ENCODE results near the gene AGBL1. TPM values are rescaled to one million over a fixed set of nuclear protein-coding genes. Genes with fewer than 3 reads are reported as not detected.

AGBL1 gene
- total RNA-seq, 1 experiment from 2014 or later = not detected

GRCh38 chr15:86616771-86617170 lies 537.1 kb downstream of the AGBL1 start:
- no peaks in the 10 kb centered on the region for H4K20me1 ChIP-seq (ENCODE audit: control insufficient read depth, insufficient read depth, insufficient read length)
- no peak overlapping the region for H2AK5ac ChIP-seq (ENCODE audit: insufficient read length, low read length)
- no peak overlapping the region for H2BK5ac ChIP-seq (ENCODE audit: insufficient read length, low read length)
- H3K4me1 ChIP-seq (ENCODE audit: insufficient read depth, low read length) = peaks cover under 1% of the 10 kb centered on the region; the same call in 1 of the 2 replicates
- H2BK15ac ChIP-seq (ENCODE audit: low read depth, low read length) = no peak overlapping the region
- H3K14ac ChIP-seq (ENCODE audit: insufficient read depth, low read length) = no peak overlapping the region
- H2BK120ac ChIP-seq (ENCODE audit: low read depth, low read length, poor library complexity, severe bottlenecking) = no peak overlapping the region
- H3K4ac ChIP-seq (ENCODE audit: low read depth, low read length) = no peak overlapping the region
- H4K8ac ChIP-seq (replicated peaks; ENCODE audit: insufficient read length, low read depth, low read length) = no peak overlapping the region
- no peak overlapping the region for H2BK20ac ChIP-seq (ENCODE audit: low read depth, low read length, poor library complexity, severe bottlenecking)
- TF ChIP-seq CTCF (conservative IDR thresholded peaks at IDR 0.05) = no peak
- DNase-seq = no peak
- no peak overlapping the region for H3K23ac ChIP-seq (ENCODE audit: insufficient read length, low read depth, low read length)
- Mint-ChIP-seq H3K27ac (no peak overlapping the region), H3K4me3 (no peak overlapping the region), H3K4me1 (peaks cover 30 to 36% of the 10 kb centered on the region in 2 experiments), H3K9me3 (no peaks in the 10 kb centered on the region; a peak in 1 of 5 replicates), H3K36me3 (ENCODE audit: insufficient read depth in 1 of 3, low read depth in 3 of 3) (peaks cover 0 to 8% (median 8%) of the 10 kb centered on the region in 3 experiments; a peak in 5 of 7 replicates), H3K27me3 (ENCODE audit: low read depth) (no peaks in the 10 kb centered on the region)
- H3T11ph ChIP-seq (ENCODE audit: low read length) = no peak overlapping the region
- H3K18ac ChIP-seq (ENCODE audit: insufficient read length, low read depth, low read length) = no peak overlapping the region
- H4K5ac ChIP-seq (ENCODE audit: insufficient read length, low read depth, low read length) = no peak overlapping the region
- H3K79me2 ChIP-seq (ENCODE audit: insufficient read depth, low read length) = no peaks in the 10 kb centered on the region
- no CpG with 5 or more reads among the region's 1 CpG for WGBS (ENCODE audit: extremely low coverage, insufficient read length, low lambda C conversion rate)
- H3K4me2 ChIP-seq (ENCODE audit: insufficient read depth, insufficient read length, low read length) = no peak overlapping the region
- H3K23me2 ChIP-seq (ENCODE audit: insufficient read length, low read depth, low read length, poor library complexity, severe bottlenecking) = no peaks in the 10 kb centered on the region
- H3K56ac ChIP-seq (ENCODE audit: insufficient read length, low read depth, low read length) = no peak overlapping the region
- H4K91ac ChIP-seq (ENCODE audit: insufficient read length, low read depth, low read length) = no peak overlapping the region
- H3K79me1 ChIP-seq (ENCODE audit: insufficient read depth, low read depth, low read length, poor library complexity, severe bottlenecking) = no peaks in the 10 kb centered on the region
- H2BK12ac ChIP-seq (ENCODE audit: insufficient read length, low read depth, low read length) = no peak overlapping the region
- no peak overlapping the region for H2AFZ ChIP-seq (ENCODE audit: low read length)
- no peak overlapping the region for H3K27ac ChIP-seq (ENCODE audit: insufficient read length, low read depth, low read length)
- H3K9me3 ChIP-seq (ENCODE audit: control insufficient read depth, low read depth, low read length) = no peaks in the 10 kb centered on the region
- H3K27me3 ChIP-seq (ENCODE audit: insufficient read depth, low read length) = no peaks in the 10 kb centered on the region
- H3K9ac ChIP-seq (ENCODE audit: extremely low read depth, insufficient read length, low read length) = no peak overlapping the region

Measured in H9 (cell line).